Heart left ventricle (tissue), 16 donors: ENCODE measurements around the gene CCDC196. TPM values are rescaled to one million over a fixed set of nuclear protein-coding genes. Genes with fewer than 3 reads are reported as not detected.
"Not testable (repeated sequence)": the region's sequence is repeated elsewhere in the genome, so short reads cannot be mapped to it uniquely, and the experiment has no call there.

Source experiments
- ATAC-seq, 4 donors: fragments of 200-7000 bp; cut with Tn5 transposase; one replicate each; pipeline ENCODE4 v1.9.1; 2020 to 2022; ENCODE audit warnings: moderate library complexity in 4 of 4, mild to moderate bottlenecking in 3 of 4, moderate number of reproducible peaks in 1 of 4
- DNase-seq, 5 donors: peaks; one replicate each; pipeline ENCODE4 v3.0.0-alpha.2; 2020
- H3K27ac ChIP-seq, 12 donors: fragments of 200-600 bp; sonication (generic) in 4 of 12; one replicate each; pipeline versions ENCODE4 v1.5.0 to v1.8.0; 2016 to 2022; ENCODE audit warnings: mild to moderate bottlenecking in 2 of 12
- H3K27me3 ChIP-seq, 9 donors: fragments of 200-600 bp; sonication (generic) in 2 of 9; one replicate each; pipeline versions ENCODE4 v1.5.1 to v1.8.0; 2016 to 2022; ENCODE audit warnings: mild to moderate bottlenecking in 3 of 9
- H3K36me3 ChIP-seq, 9 donors: fragments of 200-600 bp; sonication (generic) in 2 of 9; one replicate each; pipeline versions ENCODE4 v1.5.0 to v1.8.0; 2018 to 2022; ENCODE audit warnings: mild to moderate bottlenecking in 2 of 9
- H3K4me1 ChIP-seq, 12 donors: fragments of 200-600 bp; sonication (generic) in 4 of 12; one replicate each; pipeline versions ENCODE4 v1.5.0 to v1.8.0; 2016 to 2022; ENCODE audit warnings: mild to moderate bottlenecking in 3 of 12
- H3K4me3 ChIP-seq, 12 donors: fragments of 200-600 bp; sonication (generic) in 4 of 12; one replicate each; pipeline versions ENCODE4 v1.5.0 to v1.8.0; 2017 to 2022; ENCODE audit warnings: mild to moderate bottlenecking in 9 of 12, moderate library complexity in 4 of 12
- H3K9me3 ChIP-seq, 12 donors: fragments of 200-600 bp; sonication (generic) in 4 of 12; one replicate each; pipeline versions ENCODE4 v1.5.0 to v1.8.0; 2016 to 2022; ENCODE audit warnings: mild to moderate bottlenecking in 1 of 12
- WGBS, 4 donors: extraction: QIAGEN DNeasy Blood & Tissue Kit in 2 of 4; methylation state at CpG; one replicate each; pipeline versions ENCODE4 v1.1.5 to v1.1.7; 2013 to 2018; 5-methylcytosine and 5-hydroxymethylcytosine counted together
- intact Hi-C, 10 donors: fragments of 100-400 bp; cut with DNase I; formaldehyde crosslinking; loops; one replicate each; pipeline versions ENCODE4 v1.11.1 to v1.14.2; 2022
- polyA plus RNA-seq, 2 donors: library from polyadenylated mRNA; stranded (reverse); fragments of 200-250 nt; gene quantifications; one replicate each; pipeline ENCODE4 v1.2.3, GENCODE V29; 2013
- total RNA-seq, 9 donors: library from RNA; depleted of rRNA in 2 of 9; stranded (reverse); fragments of >200 nt in 2 of 9; fragmentation: NEBNext Ultra II Directional in 3 of 9; extraction: Animal tissue kit (Norgen Biotek cat#: 25700) in 3 of 9; gene quantifications; one replicate each; pipeline versions ENCODE4 v1.1.0 to v1.2.4, GENCODE V29; 2016 to 2023
- TF ChIP-seq, protein P1 (sequence below), 12 donors: fragments of 200-600 bp; sonication (generic) in 4 of 12; IDR thresholded peaks; one replicate each; pipeline versions ENCODE4 v1.5.0 to v1.8.0; 2018 to 2022; ENCODE audit warnings: antibody characterized with exemption in 12 of 12, mild to moderate bottlenecking in 5 of 12
- donor health status: ischemic (EF 13 %, LVEDD 7.1; RV severe dilation, severe dysfunction).
- donor health status: healthy with polysubstance abuse.
- donor health status: DM: no; HTN: yes; CAD: no.
- donor health status: DM: no; HTN: no; CAD: no.
- donor health status: ischemic (EF 25% LVEDD 6.9; RV normal size, moderate dysfunction).
- donor health status: ischemic (EF 25% LVEDD 5.7; RV mildly dilated, moderate dysfunction).
- donor health status: healthy.
- donor health status: DM: yes; HTN: yes; CAD: no.
- donor health status: ischemic (EF 35%, LVEDD 5.7; RV mildly dilated, moderate dysfunction).
- donor health status: nonischemic (EF 11% LVEDD 7.7; RV severe dilation, severe dysfunction).
- donor health status: DM: yes; HTN: yes; CAD: no.
- donor health status: PGD.
- donor health status: ischemic (EF 29% LVEDD 5.4; RV normal size, mild dysfunction).
- donor health status: nonischemic (EF 23%, LVEDD 6.1; RV moderate dilation, normal function).

CCDC196 gene
- total and polyA plus RNA-seq, 11 donors, result not detected

- Histone ChIP-seq H3K36me3 (peaks cover 0 to 3% (median 0%) of the 10 kb centered on the region in 9 donors), H3K27ac (no peak overlapping the region), H3K4me3 (no peak overlapping the region), H3K27me3 (no peaks in the 10 kb centered on the region), H3K9me3 (no peaks in the 10 kb centered on the region), H3K4me1 (peaks cover 0 to 21% (median 10%) of the 10 kb centered on the region in 12 donors)
- intact Hi-C loops, result no loop called here
- TF ChIP-seq, protein P1, sequence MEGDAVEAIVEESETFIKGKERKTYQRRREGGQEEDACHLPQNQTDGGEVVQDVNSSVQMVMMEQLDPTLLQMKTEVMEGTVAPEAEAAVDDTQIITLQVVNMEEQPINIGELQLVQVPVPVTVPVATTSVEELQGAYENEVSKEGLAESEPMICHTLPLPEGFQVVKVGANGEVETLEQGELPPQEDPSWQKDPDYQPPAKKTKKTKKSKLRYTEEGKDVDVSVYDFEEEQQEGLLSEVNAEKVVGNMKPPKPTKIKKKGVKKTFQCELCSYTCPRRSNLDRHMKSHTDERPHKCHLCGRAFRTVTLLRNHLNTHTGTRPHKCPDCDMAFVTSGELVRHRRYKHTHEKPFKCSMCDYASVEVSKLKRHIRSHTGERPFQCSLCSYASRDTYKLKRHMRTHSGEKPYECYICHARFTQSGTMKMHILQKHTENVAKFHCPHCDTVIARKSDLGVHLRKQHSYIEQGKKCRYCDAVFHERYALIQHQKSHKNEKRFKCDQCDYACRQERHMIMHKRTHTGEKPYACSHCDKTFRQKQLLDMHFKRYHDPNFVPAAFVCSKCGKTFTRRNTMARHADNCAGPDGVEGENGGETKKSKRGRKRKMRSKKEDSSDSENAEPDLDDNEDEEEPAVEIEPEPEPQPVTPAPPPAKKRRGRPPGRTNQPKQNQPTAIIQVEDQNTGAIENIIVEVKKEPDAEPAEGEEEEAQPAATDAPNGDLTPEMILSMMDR (IDR thresholded peaks at IDR 0.05), result no peak
- DNase-seq (no peak), ATAC-seq (no peak)
- WGBS, 4 donors, result 48 to 69% (median 63%) methylated on average over 2 of the region's 2 CpGs
Measured at GRCh38 chr14:66543996-66544395, 57.8 kb downstream of the CCDC196 start.

DNA sequence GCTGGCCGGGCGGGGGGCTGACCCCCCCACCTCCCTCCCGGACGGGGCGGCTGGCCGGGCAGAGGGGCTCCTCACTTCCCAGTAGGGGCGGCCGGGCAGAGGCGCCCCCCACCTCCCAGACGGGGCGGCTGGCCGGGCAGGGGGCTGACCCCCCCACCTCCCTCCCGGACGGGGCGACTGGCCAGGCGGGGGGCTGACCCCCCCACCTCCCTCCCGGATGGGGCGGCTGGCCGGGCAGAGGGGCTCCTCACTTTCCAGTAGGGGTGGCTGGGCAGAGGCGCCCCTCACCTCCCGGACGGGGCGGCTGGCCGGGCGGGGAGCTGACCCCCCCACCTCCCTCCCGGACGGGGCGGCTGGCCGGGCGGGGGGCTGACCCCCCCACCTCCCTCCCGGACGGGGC, 59.0 kb downstream of the CCDC196 start:
- not testable (repeated sequence) for H3K9me3 ChIP-seq, ATAC-seq

GRCh38 chr14:66545751-66546150, 59.6 kb downstream of the CCDC196 start:
- H3K9me3 ChIP-seq, ATAC-seq, H3K4me1 ChIP-seq, H3K27ac ChIP-seq, DNase-seq, intact Hi-C loops, H3K4me3 ChIP-seq, H3K27me3 ChIP-seq, H3K36me3 ChIP-seq: not testable (repeated sequence)
- WGBS, 4 donors, result 93 to 100% (median 95%) methylated on average over 1 to 32 of the region's 32 CpGs; no CpG with 5 or more reads in 1 of the 4 donors

More for the DNA sequence above, 59.0 kb downstream of the CCDC196 start:
- DNase-seq, intact Hi-C loops, H3K4me3 ChIP-seq, H3K36me3 ChIP-seq, H3K27ac ChIP-seq, H3K27me3 ChIP-seq: not testable (repeated sequence)
- peaks cover 0 to 12% (median 4%) of the 10 kb centered on the region in 12 donors for H3K4me1 ChIP-seq
- 91 to 100% (median 97%) methylated on average over 1 to 17 of the region's 32 CpGs for WGBS, 4 donors

Other genes with a start within 250 kb of the CCDC196 start
- gene GPHN, start 21.8 kb downstream of the CCDC196 start, total RNA-seq, result 10 to 100 TPM; 17.7 to 37.1 (median 30.1) TPM
- gene GPHN, start 21.8 kb downstream of the CCDC196 start, polyA plus RNA-seq, result 10 to 100 TPM; 15.2 to 34.7 TPM